A673 (cell line): Measurements from ENCODE around the gene CSGALNACT2. TPM values are rescaled to one million over a fixed set of nuclear protein-coding genes. Genes with fewer than 3 reads are reported as not detected.

Experiments used
- BruUV-seq: library from RNA; stranded (reverse); fragments of 400-500 nt; replicated peaks from 2 replicates; lab custom pipeline; 2021; lab: Mats Ljungman, UMichigan
- CTCF ChIA-PET: fragments of 300-600 bp; sonication (Branson Sonifier 250); formaldehyde crosslinking; loops from one replicate; lab custom pipeline; 2022; ENCODE audit warnings: antibody characterized with exemption; lab: Charles Lee
- POLR2A ChIA-PET: fragments of 300-600 bp; sonication (Branson Sonifier 250); formaldehyde crosslinking; loops from one replicate; lab custom pipeline; 2022; ENCODE audit warnings: antibody characterized with exemption; ENCODE audit not compliant: low non-redundant PET; lab: Charles Lee
- DNase-seq: peaks from one replicate; pipeline ENCODE4 v3.0.0-alpha.2; 2015; ENCODE audit warnings: low spot score
- H3K27ac ChIP-seq: fragments of 200-600 bp; sonication (generic); 2 replicates; pipeline ENCODE4 v1.5.1; 2016; ENCODE audit warnings: mixed run types, low read depth, mild to moderate bottlenecking, mixed read lengths, antibody characterized with exemption, low read length; ENCODE audit not compliant: poor library complexity, severe bottlenecking
- H3K27me3 ChIP-seq: fragments of 200-600 bp; sonication (generic); replicated peaks from 2 replicates; pipeline ENCODE4 v1.6.1; 2017; ENCODE audit warnings: mixed run types, low read depth, mild to moderate bottlenecking, mixed read lengths, antibody characterized with exemption, low read length; ENCODE audit not compliant: insufficient read depth, poor library complexity
- H3K36me3 ChIP-seq: fragments of 200-600 bp; sonication (generic); 2 replicates; pipeline ENCODE4 v1.6.1; 2016; ENCODE audit warnings: mixed run types, mild to moderate bottlenecking, mixed read lengths, antibody characterized with exemption, low read length; ENCODE audit not compliant: insufficient read depth, poor library complexity, severe bottlenecking
- H3K4me1 ChIP-seq: fragments of 200-600 bp; sonication (generic); 2 replicates; pipeline ENCODE4 v1.6.1; 2017; ENCODE audit warnings: mixed run types, mild to moderate bottlenecking, mixed read lengths, antibody characterized with exemption, low read length; ENCODE audit not compliant: insufficient read depth, poor library complexity, severe bottlenecking
- H3K4me3 ChIP-seq: fragments of 200-600 bp; sonication (generic); 2 replicates; pipeline ENCODE4 v1.5.1; 2016; ENCODE audit warnings: low read depth, mixed run types, mild to moderate bottlenecking, mixed read lengths, low read length; ENCODE audit not compliant: poor library complexity, severe bottlenecking
- H3K9me3 ChIP-seq: fragments of 200-600 bp; sonication (generic); 2 replicates; pipeline ENCODE4 v1.6.1; 2016; ENCODE audit warnings: mixed run types, low read depth, mild to moderate bottlenecking, mixed read lengths, antibody characterized with exemption, low read length; ENCODE audit not compliant: poor library complexity, severe bottlenecking
- EZH2 ChIP-seq: fragments of 200-600 bp; sonication (generic); IDR thresholded peaks from 2 replicates; pipeline ENCODE4 v1.6.1; 2017; ENCODE audit warnings: borderline replicate concordance, low read depth, mild to moderate bottlenecking, mixed read lengths, antibody characterized with exemption, low read length; ENCODE audit not compliant: poor library complexity, severe bottlenecking
- intact Hi-C: fragments of 100-400 bp; cut with micrococcal nuclease; formaldehyde crosslinking; loops from one replicate; pipeline ENCODE4 v1.10.0; 2022; ENCODE audit not compliant: unreplicated experiment
- total RNA-seq: library from RNA; stranded (reverse); gene quantifications from 2 replicates; pipeline ENCODE4 v1.2.3, GENCODE V29; 2021
- TF ChIP-seq, protein P1 (sequence below): fragments of 300-800, 200-600 bp; sonication (generic); conservative IDR thresholded peaks from 2 replicates; pipeline ENCODE4 v1.5.1; 2017; ENCODE audit warnings: low read depth, mild to moderate bottlenecking, antibody characterized with exemption, low read length, moderate library complexity, mixed read lengths

The CSGALNACT2 gene
- total RNA-seq, 1 experiment from 2014 or later, result 18.6 TPM

GRCh38 chr10:43106256-43107091, 31.8 kb upstream of the CSGALNACT2 start:
- TF ChIP-seq, protein P1, sequence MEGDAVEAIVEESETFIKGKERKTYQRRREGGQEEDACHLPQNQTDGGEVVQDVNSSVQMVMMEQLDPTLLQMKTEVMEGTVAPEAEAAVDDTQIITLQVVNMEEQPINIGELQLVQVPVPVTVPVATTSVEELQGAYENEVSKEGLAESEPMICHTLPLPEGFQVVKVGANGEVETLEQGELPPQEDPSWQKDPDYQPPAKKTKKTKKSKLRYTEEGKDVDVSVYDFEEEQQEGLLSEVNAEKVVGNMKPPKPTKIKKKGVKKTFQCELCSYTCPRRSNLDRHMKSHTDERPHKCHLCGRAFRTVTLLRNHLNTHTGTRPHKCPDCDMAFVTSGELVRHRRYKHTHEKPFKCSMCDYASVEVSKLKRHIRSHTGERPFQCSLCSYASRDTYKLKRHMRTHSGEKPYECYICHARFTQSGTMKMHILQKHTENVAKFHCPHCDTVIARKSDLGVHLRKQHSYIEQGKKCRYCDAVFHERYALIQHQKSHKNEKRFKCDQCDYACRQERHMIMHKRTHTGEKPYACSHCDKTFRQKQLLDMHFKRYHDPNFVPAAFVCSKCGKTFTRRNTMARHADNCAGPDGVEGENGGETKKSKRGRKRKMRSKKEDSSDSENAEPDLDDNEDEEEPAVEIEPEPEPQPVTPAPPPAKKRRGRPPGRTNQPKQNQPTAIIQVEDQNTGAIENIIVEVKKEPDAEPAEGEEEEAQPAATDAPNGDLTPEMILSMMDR, result no peak
- TF ChIP-seq EZH2, result no peak
- Histone ChIP-seq H3K4me3 (no peak overlapping the region), H3K27me3 (no peaks in the 10 kb centered on the region), H3K9me3 (no peaks in the 10 kb centered on the region), H3K36me3 (no peaks in the 10 kb centered on the region), H3K4me1 (peaks cover 4% of the 10 kb centered on the region), H3K27ac (no peak overlapping the region)
- intact Hi-C loops, result no loop called here
- POLR2A ChIA-PET, result no interaction called here
- no TSS peak for BruUV-seq
- no peak for DNase-seq
- CTCF ChIA-PET, result no interaction called here

GRCh38 chr10:43108951-43109350, 29.3 kb upstream of the CSGALNACT2 start:
- Histone ChIP-seq H3K27me3 (no peaks in the 10 kb centered on the region), H3K27ac (no peak overlapping the region), H3K4me3 (no peak overlapping the region), H3K36me3 (no peaks in the 10 kb centered on the region), H3K9me3 (no peaks in the 10 kb centered on the region), H3K4me1 (peaks cover 4% of the 10 kb centered on the region)
- no peak for DNase-seq
- BruUV-seq, result no TSS peak
- ChIA-PET CTCF (no interaction called here), POLR2A (no interaction called here)
- TF ChIP-seq, protein P1, result no peak
- no peak for TF ChIP-seq EZH2
- intact Hi-C loops, result no loop called here

DNA sequence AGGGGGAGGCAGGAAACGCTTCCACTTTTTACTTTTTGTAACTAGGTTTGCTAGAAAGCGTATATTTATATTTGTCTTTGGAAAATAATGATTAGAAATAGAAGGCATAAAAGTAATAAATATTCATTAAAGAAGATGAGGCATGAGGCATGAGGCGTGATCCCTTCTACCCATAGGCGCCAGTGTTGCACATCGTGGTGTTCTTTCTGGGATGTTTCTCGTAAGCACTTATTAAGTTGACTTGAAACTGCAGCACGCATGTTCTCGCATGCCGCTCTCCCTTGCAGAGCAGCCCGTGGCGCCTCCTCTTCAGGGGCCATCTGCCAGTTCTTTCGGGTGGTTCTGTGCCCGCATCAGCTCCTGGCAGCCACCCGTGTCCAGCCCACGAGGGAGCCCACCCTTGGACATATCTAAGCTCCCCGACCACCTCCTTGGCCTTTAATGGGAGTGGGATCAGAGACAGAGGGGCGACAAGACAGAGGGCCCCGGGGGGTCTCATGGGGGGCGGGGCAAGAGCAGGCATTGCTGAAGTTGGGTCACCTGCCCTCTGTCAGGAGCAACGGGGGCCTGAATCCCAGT, 28.5 kb upstream of the CSGALNACT2 start:
- ChIA-PET CTCF (no interaction called here), POLR2A (no interaction called here)
- no peaks in the 10 kb centered on the region for H3K36me3 ChIP-seq
- peaks cover 4% of the 10 kb centered on the region for H3K4me1 ChIP-seq
- no TSS peak for BruUV-seq
- H3K4me3 ChIP-seq, result no peak overlapping the region
- no peaks in the 10 kb centered on the region for H3K27me3 ChIP-seq
- no peak for TF ChIP-seq EZH2
- TF ChIP-seq, protein P1, result no peak
- H3K27ac ChIP-seq, result no peak overlapping the region
- intact Hi-C loops, result no loop called here
- H3K9me3 ChIP-seq, result no peaks in the 10 kb centered on the region
- no peak for DNase-seq
